Measurements from ENCODE around the gene FAM199X.
"Not testable (repeated sequence)": the region's sequence is repeated elsewhere in the genome, so short reads cannot be mapped to it uniquely, and the experiment has no call there.

Gene FAM199X

DNA sequence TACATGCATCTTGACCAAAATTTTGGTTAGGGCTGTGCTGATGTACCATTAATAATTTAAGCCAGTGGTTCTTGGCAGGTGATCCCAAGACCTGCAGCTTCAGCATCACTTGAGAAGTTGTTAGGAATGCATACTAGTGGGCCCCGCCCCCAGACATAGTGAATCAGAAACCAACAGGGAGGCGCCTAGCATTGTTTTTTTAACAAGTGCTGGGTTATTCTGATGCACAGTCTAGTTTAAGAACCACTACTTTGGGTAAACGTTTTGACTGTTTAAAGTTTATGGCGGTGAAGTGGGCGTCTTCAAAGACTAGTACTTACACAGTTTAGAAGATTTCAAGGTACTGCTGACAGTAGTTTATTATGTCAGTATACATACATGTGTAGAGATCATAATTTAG lies 23.6 kb downstream of the FAM199X start:
- no peaks in the 10 kb centered on the region for H3K9me3 ChIP-seq (ENCODE audit: control insufficient read depth, insufficient read depth, low read depth, low read length)
- no peak overlapping the region for H3K9ac ChIP-seq (ENCODE audit: low read length)
- peaks cover 4% of the 10 kb centered on the region; the same call in 1 of the 2 replicates for H3K27me3 ChIP-seq (ENCODE audit: control insufficient read depth, insufficient read depth, low read length)
- H3K27ac ChIP-seq (ENCODE audit: low read depth, low read length): no peak overlapping the region
- peaks cover 59% of the 10 kb centered on the region for H3K36me3 ChIP-seq (ENCODE audit: control insufficient read depth, insufficient read depth, low read length)
- H3K4me1 ChIP-seq (ENCODE audit: control insufficient read depth, insufficient read depth, low read length): no peaks in the 10 kb centered on the region
- H3K4me3 ChIP-seq (ENCODE audit: low read depth, low read length): no peak overlapping the region

- Histone ChIP-seq H3K9me3 (ENCODE audit: control insufficient read depth, insufficient read depth, low read depth, low read length) (no peaks in the 10 kb centered on the region), H3K27me3 (ENCODE audit: control insufficient read depth, insufficient read depth, low read length) (peaks cover 4% of the 10 kb centered on the region; the same call in 1 of the 2 replicates), H3K36me3 (ENCODE audit: control insufficient read depth, insufficient read depth, low read length) (peaks cover 53% of the 10 kb centered on the region), H3K4me1 (ENCODE audit: control insufficient read depth, insufficient read depth, low read length) (no peaks in the 10 kb centered on the region), H3K9ac (ENCODE audit: low read length) (no peak overlapping the region), H3K4me3 (ENCODE audit: low read depth, low read length) (no peak overlapping the region), H3K27ac (ENCODE audit: low read depth, low read length) (no peak overlapping the region)
These were observed 27.2 kb downstream of the FAM199X start for GRCh38 chrX:104193485-104193884.

GRCh38 chrX:104195013-104195412 lies 28.8 kb downstream of the FAM199X start:
- H3K4me1 ChIP-seq (ENCODE audit: control insufficient read depth, insufficient read depth, low read length): no peaks in the 10 kb centered on the region

GRCh38 chrX:104195489-104196084 lies 29.3 kb downstream of the FAM199X start:
- H3K27me3 ChIP-seq (ENCODE audit: control insufficient read depth, insufficient read depth, low read length): peaks cover 4% of the 10 kb centered on the region; the same call in 1 of the 2 replicates
- H3K27ac ChIP-seq (ENCODE audit: low read depth, low read length): no peak overlapping the region
- H3K9ac ChIP-seq (ENCODE audit: low read length): no peak overlapping the region
- no peaks in the 10 kb centered on the region for H3K9me3 ChIP-seq (ENCODE audit: control insufficient read depth, insufficient read depth, low read depth, low read length)
- H3K4me1 ChIP-seq (ENCODE audit: control insufficient read depth, insufficient read depth, low read length): no peaks in the 10 kb centered on the region
- H3K4me3 ChIP-seq (ENCODE audit: low read depth, low read length): no peak overlapping the region
- H3K36me3 ChIP-seq (ENCODE audit: control insufficient read depth, insufficient read depth, low read length): peaks cover 37% of the 10 kb centered on the region

More at GRCh38 chrX:104195013-104195412, 28.8 kb downstream of the FAM199X start:
- peaks cover 4% of the 10 kb centered on the region; the same call in 1 of the 2 replicates for H3K27me3 ChIP-seq (ENCODE audit: control insufficient read depth, insufficient read depth, low read length)
- no peak overlapping the region for H3K27ac ChIP-seq (ENCODE audit: low read depth, low read length)
- no peak overlapping the region for H3K9ac ChIP-seq (ENCODE audit: low read length)
- H3K36me3 ChIP-seq (ENCODE audit: control insufficient read depth, insufficient read depth, low read length): peaks cover 39% of the 10 kb centered on the region
- H3K4me3 ChIP-seq (ENCODE audit: low read depth, low read length): no peak overlapping the region
- no peaks in the 10 kb centered on the region for H3K9me3 ChIP-seq (ENCODE audit: control insufficient read depth, insufficient read depth, low read depth, low read length)

DNA sequence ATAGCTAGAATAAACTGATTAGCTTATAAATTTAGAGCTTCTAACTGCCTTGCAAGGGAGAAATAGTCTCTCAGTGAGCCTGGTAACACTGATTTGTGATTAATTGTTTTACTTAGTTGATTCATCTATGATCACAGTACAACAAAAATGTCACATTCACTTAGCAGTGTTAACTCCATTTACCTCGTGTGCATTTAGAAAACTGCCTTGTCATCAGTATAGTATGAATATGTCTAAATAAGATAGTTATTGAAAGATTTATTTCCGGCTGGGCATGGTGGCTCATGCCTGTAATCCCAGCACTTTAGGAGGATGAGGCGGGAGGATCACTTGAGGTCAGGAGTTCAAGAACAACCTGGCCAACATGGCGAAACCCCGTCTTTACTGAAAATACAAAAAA lies 39.3 kb downstream of the FAM199X start:
- H3K36me3 ChIP-seq (ENCODE audit: control insufficient read depth, insufficient read depth, low read length): no peaks in the 10 kb centered on the region
- no peaks in the 10 kb centered on the region for H3K4me1 ChIP-seq (ENCODE audit: control insufficient read depth, insufficient read depth, low read length)
- no peak overlapping the region for H3K4me3 ChIP-seq (ENCODE audit: low read depth, low read length)
- H3K9me3 ChIP-seq (ENCODE audit: control insufficient read depth, insufficient read depth, low read depth, low read length): no peaks in the 10 kb centered on the region
- H3K27me3 ChIP-seq (ENCODE audit: control insufficient read depth, insufficient read depth, low read length): peaks cover 14% of the 10 kb centered on the region
- H3K27ac ChIP-seq (ENCODE audit: low read depth, low read length): no peak overlapping the region
- H3K9ac ChIP-seq (ENCODE audit: low read length): no peak overlapping the region

GRCh38 chrX:104211187-104211586 lies 44.9 kb downstream of the FAM199X start:
- no peak overlapping the region for H3K27ac ChIP-seq (ENCODE audit: low read depth, low read length)
- H3K4me3 ChIP-seq (ENCODE audit: low read depth, low read length): no peak overlapping the region
- H3K9ac ChIP-seq (ENCODE audit: low read length): no peak overlapping the region
- no peaks in the 10 kb centered on the region for H3K9me3 ChIP-seq (ENCODE audit: control insufficient read depth, insufficient read depth, low read depth, low read length)
- no peaks in the 10 kb centered on the region for H3K4me1 ChIP-seq (ENCODE audit: control insufficient read depth, insufficient read depth, low read length)
- H3K27me3 ChIP-seq (ENCODE audit: control insufficient read depth, insufficient read depth, low read length): peaks cover 47% of the 10 kb centered on the region
- no peaks in the 10 kb centered on the region for H3K36me3 ChIP-seq (ENCODE audit: control insufficient read depth, insufficient read depth, low read length)

DNA sequence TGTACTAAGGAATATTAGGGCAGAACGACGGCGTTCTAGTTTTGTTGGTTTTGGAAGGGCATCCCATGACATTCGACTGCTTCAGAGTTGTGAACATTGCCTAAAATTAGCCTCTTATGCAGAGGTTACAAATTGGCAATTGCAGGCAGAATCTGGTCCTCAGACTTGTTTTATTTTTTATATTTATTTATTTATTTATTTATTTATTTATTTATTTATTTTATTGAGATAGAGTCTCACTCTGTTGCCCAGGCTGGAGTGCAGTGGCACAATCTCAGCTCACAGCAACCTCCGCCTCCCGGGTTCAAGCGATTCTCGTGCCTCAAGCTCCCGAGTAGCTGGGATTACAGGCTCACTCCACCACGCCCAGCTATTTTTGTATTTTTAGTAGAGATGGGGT lies 63.8 kb downstream of the FAM199X start:
- H3K4me3 ChIP-seq (ENCODE audit: low read depth, low read length); H3K9ac ChIP-seq (ENCODE audit: low read length); H3K4me1 ChIP-seq (ENCODE audit: control insufficient read depth, insufficient read depth, low read length); H3K36me3 ChIP-seq (ENCODE audit: control insufficient read depth, insufficient read depth, low read length); H3K27ac ChIP-seq (ENCODE audit: low read depth, low read length); H3K9me3 ChIP-seq (ENCODE audit: control insufficient read depth, insufficient read depth, low read depth, low read length): not testable (repeated sequence)
- peaks cover 47% of the 10 kb centered on the region for H3K27me3 ChIP-seq (ENCODE audit: control insufficient read depth, insufficient read depth, low read length)
